ENCODE measurements around the gene INO80E. TPM values are rescaled to one million over a fixed set of nuclear protein-coding genes. Genes with fewer than 3 reads are reported as not detected.

Gene INO80E
- total and polyA plus RNA-seq, 2 of the 8 experiments (the other 6 are each of a cell fraction or from before 2014, with no cell fraction given): 43.0 to 91.2 TPM

- no peak for TF ChIP-seq ATF3 (IDR thresholded peaks at IDR 0.05; ENCODE audit: insufficient read depth, low read depth, low read length)
- TF ChIP-seq SP2 (IDR thresholded peaks at IDR 0.05; ENCODE audit: low read length): no peak
Measured at GRCh38 chr16:30033270-30033669, 37.2 kb downstream of the INO80E start (continued).
